Measurements from ENCODE around the gene TANK.

GRCh38 chr2:161219211-161219610, 59.0 kb downstream of the TANK start:
- no peak for TF ChIP-seq CTCF (IDR thresholded peaks at IDR 0.05)
- no peak for TF ChIP-seq POLR2A (IDR thresholded peaks at IDR 0.05)

All from body of pancreas (tissue), 4 donors.